Measurements from ENCODE around the gene PSKH1.
"Not testable (repeated sequence)": the region's sequence is repeated elsewhere in the genome, so short reads cannot be mapped to it uniquely, and the experiment has no call there.

PSKH1 gene

GRCh38 chr16:67964477-67965131 is 71.5 kb downstream of the PSKH1 start:
- FAIRE-seq, result no peak

GRCh38 chr16:67965668-67966548 is 72.9 kb downstream of the PSKH1 start:
- FAIRE-seq, result no peak

- peak; percentile 90 for FAIRE-seq
These were observed 73.6 kb downstream of the PSKH1 start for GRCh38 chr16:67966549-67967182.

GRCh38 chr16:67967183-67967957 is 74.3 kb downstream of the PSKH1 start:
- FAIRE-seq, result no peak

- no peak for FAIRE-seq
These were observed 74.9 kb downstream of the PSKH1 start for GRCh38 chr16:67967958-67968399.

GRCh38 chr16:67968400-67969253 is 75.6 kb downstream of the PSKH1 start, which contains the start of gene SLC12A4:
TSS of gene SLC12A4 (minus strand) at chr16:67968637. CDS start at chr16:67968553, 84 bp downstream.
- no peak for FAIRE-seq

- no peak for FAIRE-seq
These were observed 76.4 kb downstream of the PSKH1 start for GRCh38 chr16:67969254-67970039.

- FAIRE-seq, result no peak
These were observed 78.1 kb downstream of the PSKH1 start for GRCh38 chr16:67971111-67971510.

- FAIRE-seq, result not testable (repeated sequence)
These were observed 79.2 kb downstream of the PSKH1 start for GRCh38 chr16:67972285-67972684.

- FAIRE-seq, result no peak
These were observed 82.5 kb downstream of the PSKH1 start for GRCh38 chr16:67975321-67976105.

GRCh38 chr16:67976205-67976604 is 83.2 kb downstream of the PSKH1 start:
- FAIRE-seq, result no peak

- FAIRE-seq, result no peak
These were observed 84.0 kb downstream of the PSKH1 start for GRCh38 chr16:67977005-67977404.

GRCh38 chr16:67977469-67978227 is 84.6 kb downstream of the PSKH1 start:
- no peak for FAIRE-seq

Data from G401.6 (cell line).